NCI-H510A (cell line): Measurements from ENCODE around the gene KIAA0586.
"Not testable (repeated sequence)": the region's sequence is repeated elsewhere in the genome, so short reads cannot be mapped to it uniquely, and the experiment has no call there.

Source experiments
- DNase-seq: peaks from one replicate; lab custom pipeline; 2025; lab: John Stamatoyannopoulos, UW

Gene KIAA0586

DNA sequence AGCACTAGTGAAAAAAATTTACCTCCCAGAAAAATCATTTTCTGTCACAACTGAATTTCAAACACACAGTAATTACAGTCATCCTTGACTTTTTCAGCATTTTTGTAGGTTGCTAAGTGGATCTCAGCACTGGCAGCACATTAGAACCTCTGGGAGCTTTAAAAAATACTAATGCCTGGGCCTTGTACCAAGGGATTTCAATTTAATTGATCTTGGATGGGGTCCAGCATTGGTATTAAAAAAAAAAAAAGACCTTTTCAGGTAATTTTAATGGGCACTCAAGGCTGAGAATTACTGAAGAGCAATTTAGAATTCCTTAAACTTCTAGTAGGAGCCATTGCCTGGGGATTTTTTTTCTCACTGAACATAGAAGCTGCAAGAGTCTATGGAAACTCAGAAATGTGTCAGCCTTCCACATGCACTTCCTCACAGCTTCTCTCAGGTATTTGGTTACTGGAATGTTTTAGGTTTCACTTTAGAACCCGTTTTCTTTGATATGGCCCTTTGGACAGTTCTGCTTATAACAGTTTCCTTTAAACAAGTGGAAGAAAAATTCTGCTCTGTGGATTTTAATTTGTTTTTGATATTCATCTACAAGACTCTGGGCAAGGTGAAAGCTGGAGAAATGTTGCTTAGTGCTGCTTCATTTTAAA, 121.7 kb downstream of the KIAA0586 start:
- no peak for DNase-seq

DNA sequence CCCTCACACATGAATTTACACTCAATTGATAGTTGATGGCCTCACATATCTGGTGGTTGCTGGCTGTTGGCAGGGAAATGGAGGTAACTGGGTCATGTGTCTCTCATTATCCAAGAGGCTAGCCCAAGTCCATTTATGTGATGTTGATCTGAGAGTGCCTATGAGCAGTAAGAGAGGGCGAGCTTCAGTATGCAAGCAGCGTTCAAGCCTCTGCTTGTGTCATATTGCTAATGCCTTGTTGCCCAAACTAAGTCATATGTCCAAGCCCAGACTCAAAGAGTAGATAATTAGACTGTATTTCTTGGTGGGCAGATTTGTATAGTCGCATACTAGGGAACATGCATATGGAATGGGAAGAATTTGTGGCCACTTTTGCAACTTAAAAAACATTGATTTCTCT, 126.4 kb downstream of the KIAA0586 start:
- DNase-seq, result no peak

DNA sequence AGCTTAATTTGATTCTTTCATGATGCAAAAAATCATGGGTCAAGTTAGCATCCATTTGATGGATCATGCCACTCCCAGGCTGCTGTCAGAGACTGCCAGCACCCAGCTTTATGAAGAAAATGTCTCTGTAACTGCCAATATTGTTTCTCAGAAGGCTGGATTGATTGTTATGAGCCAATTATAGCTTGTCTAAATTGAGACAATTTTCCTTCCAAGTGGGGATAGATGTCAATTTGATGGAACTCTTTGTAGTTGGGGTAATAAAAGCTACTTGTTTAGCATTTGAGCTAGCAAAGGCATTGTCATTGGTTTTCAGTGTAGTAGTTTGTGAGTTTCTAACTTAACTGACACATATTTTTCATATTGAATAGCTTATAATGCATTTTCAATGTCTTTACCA, 128.1 kb downstream of the KIAA0586 start:
- no peak for DNase-seq

DNA sequence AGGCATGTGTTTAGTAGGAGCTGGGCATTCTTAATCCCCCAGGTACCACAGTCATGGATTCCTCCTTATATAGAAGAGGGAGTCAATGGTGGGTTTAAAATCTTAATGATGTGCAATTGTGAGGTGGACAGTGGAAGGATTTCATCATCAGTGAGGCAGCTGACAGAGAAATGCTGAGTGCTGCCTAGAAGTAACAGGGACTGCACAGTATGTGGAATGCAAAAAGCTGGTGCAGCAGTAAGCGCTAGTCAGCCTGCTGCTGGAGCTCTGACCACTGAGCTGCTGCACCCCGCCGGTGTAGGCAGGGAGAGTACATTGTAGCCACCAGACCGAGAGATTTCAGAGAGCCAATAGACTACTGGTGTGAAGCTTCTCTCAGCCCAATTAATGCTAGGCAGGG, 129.7 kb downstream of the KIAA0586 start:
- no peak for DNase-seq

DNA sequence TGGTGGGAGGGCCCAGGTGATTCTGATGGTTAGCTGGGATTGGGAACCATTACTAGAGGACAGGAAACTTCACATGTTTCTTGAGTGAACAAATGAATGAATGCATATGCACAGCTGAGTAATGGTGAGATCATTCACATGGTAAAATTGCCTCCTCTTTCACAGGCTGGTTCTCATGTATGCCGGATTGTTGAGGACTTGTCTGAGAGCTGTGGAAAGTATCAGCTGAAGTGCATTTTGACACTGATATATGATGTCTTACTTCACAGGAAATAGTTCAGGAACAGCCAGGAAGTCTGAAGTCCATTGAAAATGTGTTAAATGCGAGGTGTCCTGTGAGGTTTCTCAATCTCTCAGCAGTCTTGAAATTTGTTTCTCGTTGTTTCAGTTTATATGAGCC, 132.7 kb downstream of the KIAA0586 start:
- no peak for DNase-seq

DNA sequence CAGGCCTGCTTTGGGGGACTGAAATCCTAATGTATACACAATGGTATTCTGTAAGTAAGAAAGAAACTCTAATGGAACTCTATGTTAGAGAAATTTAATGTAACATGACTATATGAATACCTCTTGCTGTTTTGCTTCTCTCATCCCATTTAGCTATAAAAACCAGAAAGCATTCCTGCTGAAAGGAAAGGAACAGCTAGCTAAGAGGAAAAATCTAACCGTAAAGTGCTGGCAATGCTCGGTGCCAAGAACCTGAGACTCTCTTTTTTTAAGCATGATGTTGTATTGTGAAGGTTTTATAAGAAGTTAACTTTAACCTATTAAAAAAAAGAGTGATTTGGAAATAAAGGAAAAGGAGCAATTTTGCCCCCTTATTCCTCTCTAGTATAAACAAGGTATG, 134.6 kb downstream of the KIAA0586 start:
- no peak for DNase-seq

DNA sequence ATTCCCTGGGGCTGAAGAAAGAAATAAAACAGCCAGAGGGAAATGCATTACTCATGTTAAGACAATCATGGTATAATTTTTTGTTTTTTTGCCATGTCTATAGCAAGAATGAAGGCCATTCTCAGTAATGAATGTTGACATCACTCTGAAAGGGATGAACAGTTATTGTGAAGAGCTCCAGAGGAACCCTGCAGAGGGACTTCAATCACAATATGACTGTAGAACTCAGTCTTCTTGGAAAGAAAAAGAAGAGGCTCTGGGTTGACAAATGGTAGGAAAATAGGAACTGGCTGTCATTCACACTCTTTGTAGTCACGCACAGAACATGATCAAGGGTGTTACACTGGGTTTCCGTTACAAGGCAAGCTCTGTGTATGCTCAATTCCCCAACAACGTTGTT, 136.5 kb downstream of the KIAA0586 start:
- DNase-seq, result no peak

DNA sequence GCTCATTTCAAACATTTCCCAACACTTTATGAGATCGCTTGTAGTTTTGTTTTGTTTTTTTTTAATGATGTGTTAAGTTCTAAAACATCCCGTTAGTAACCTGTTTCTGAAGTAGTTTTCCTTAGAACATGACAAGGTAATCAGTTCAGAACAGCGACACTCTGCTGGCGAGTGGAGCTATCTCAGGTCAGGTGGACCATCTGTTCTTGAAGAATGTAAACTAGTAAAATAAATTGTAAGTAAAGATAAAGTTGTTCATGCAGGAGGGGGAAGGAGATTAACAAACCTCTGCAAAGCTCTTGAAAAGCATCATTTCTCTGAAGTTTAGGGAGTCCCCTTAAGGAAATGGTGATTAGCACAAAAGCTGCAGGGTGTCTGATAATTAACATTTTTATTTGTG, 138.3 kb downstream of the KIAA0586 start:
- DNase-seq, result no peak

DNA sequence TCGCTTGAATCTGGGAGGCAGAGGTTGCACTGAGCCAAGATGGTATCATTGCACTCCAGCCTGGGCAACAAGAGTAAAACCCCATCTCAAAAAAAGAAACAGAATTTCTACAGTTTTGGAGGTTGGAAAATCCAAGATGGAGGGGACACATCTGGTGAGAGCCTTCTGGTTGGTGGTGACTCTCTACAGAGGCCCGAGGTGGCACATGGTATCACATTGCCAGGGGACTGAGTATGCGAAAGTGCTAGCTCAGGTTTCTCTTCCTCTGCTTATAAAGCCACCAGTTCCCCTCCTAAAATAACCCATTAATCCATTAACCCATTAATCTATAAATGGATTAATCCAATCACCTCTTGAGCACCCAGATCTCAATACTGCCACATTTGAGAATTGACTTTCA, 139.5 kb downstream of the KIAA0586 start:
- DNase-seq, result no peak

DNA sequence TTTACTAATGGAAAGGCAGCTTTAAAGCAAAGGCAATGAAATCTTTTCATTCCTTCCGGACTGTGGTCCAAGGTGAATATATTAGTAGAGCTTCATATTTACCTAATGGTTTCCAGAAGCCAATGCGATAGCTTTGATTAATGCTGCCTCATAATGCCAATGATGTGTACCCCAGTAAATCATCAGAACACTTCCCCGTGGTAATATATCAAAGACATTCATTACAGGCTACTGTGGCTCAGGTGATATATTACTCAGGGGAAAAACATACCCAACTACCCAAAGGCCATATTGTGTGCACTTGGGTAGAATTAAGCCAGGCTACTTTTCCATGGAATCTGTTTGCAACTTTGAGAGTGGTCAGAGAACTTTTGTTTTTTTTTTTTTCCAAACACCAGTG, 140.8 kb downstream of the KIAA0586 start:
- no peak for DNase-seq

DNA sequence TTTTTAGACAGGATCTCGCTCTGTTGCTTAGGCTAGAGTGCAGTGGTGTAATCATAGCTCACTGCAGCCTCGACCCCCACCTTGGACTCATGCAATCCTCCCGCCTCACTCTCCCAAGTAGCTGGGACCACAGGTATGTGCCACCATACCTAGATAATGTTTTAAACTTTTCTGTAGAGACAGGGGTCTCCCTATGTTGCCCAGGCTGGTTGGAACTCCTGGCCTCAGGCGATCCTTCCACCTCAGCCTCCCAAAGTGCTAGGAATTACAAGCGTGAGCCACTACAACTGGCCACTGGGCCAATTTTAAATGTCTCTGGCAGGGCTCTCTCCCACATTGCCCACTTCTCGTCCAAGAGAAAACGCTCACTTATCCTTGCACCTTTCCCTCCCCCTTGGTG, 143.7 kb downstream of the KIAA0586 start:
- no peak for DNase-seq

DNA sequence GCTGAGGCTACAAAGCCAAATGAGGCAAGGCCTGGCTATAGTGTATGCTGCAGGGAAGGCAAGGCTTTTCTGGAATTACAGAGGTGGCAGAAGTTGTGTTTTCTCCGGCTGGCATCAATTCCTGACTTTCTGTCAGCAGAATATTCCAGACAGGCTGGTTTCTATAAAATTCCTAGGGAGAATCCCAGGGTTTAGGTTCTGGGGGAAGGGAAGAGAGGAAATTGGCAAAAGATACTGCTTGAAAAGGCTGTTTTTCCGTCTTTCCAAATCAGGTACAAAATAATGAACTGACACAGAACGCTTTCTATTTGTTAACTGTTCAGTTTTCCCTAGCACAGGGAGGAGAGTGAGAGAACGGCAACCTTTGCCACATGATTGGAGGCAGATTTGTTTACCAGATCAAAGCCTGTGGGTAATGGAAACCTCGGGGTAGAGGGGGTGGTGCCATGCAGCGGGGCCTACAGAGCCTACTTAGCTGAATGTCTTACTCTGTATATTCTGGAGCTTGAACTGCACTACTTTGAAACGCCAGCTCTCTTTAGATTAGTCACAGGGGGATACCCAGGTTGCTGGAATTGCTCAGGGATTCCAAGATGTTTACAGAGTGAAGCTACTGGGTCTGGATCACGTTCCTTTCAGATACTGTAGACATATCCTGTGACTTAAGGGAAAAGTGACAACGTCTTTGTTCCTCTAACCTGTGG, 144.4 kb downstream of the KIAA0586 start:
- DNase-seq, result no peak

DNA sequence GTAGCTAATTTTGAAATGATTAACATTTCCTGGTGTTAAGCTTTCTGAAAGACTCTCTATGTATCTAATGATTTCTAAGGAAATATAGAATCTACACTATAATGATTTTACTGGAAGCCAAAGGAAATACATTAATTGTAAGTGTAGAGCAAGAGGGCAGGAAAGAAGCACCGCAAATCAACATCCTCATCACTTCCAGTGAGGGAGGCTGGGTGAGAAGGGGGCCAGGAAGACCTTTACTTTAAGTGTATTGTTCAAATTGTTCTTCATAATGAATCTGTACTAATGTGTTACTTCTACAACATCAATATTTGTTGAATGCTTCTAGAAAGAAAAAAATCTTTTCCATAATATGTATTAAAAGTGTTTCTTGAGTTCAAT, 144.9 kb downstream of the KIAA0586 start:
- no peak for DNase-seq

DNA sequence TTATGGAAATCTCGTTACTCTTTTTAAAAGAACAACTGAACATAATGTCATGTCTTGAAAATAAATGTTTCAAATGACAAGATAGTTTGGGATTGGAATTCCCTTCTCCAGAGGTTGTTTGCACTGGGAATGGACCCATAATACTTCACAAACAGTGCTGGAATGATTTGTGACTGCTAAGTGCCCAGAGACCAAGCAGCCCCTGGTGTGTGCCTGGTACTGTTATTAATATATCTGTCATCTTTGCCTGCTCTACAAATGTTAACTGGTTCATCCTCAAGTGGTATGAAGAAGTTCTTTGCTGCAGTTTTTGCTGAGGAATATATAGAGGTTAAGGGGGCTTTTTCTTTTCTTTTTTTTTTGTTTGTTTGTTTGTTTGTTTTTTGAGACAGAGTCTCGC, 145.3 kb downstream of the KIAA0586 start:
- DNase-seq, result no peak

DNA sequence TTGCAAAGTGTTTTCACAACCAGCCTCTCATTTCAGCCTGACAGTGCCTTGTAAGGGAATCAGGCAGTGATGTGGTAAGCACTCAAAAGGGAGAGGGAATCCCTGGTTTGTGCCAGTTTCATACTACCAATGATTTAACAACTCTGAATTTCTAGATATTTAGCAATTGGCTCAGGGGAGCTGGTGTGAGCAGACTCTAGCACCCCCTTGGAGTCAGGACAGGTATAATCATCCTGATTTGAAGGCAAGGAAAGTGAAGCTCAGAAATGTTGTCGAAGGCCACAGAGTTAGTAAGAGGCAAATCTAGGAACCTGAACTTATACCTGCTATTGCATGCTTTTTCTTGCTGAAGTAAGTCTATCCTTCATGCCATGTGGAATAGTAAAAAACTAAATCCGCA, 147.1 kb downstream of the KIAA0586 start:
- DNase-seq, result no peak

DNA sequence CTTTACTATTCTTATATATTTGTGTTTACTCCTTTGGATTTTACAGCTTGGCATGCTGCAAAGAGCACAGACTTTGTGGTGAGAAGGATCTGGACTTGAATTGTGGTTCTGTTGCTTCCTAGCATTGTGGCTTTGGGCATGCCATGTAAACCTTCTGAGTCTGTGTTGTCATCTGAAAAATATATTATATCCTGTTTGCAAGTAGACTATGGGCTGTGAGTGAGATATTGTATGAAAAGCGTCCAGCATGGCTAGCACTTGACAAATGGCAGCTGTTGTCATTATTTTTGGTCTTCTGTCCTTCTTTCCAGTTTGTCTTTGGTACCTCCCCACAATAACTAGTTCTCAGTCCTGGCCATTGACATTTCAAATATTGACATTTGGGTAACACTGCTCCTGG, 148.4 kb downstream of the KIAA0586 start:
- DNase-seq, result no peak

DNA sequence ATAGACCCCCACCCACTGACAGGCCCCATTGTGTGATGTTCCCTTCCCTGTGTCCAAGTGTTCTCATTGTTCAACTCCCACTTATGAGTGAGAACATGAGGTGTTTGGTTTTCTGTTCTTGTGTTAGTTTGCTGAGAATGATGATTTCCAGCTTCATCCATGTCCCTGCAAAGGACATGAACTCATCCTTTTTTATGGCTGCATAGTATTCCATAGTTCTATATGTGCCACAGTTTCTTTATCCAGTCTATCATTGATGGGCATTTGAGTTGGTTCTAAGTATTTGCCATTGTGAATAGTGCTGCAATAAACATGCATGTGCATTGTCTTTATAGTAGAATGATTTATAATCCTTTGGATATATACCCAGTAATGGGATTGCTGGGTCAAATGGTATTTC, 152.5 kb downstream of the KIAA0586 start:
- not testable (repeated sequence) for DNase-seq

DNA sequence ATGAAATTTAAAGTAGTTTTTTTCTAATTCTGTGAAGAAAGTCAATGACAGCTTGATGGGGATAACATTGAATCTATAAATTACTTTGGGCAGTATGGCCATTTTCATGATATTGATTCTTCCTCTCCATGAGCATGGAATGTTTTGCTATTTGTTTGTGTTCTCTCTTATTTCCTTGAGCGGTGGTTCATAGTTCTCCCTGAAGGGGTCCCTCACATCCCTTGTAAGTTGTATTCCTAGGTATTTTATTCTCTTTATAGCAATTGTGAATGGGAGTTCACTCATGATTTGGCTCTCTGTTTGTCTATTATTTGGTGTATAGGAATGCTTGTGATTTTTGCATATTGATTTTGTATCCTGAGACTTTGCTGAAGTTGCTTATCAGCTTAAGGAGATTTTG, 153.9 kb downstream of the KIAA0586 start:
- not testable (repeated sequence) for DNase-seq

DNA sequence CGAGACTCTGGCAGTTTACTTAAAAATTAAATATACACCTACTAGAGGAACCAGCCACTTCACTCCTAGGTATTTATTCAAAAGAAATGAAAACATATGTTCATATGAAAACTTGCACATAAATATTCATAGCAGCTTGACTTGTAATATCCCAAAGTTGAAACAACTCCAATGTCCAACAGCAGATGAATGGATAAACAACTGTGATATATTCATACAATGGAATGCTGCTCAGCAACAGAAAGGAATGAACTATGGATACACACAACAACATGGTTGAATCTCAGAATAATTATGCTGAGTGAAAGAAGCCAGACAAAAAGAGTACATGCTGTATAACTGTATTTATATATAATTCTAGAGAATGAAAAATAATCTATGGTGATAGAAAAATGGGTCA, 156.9 kb downstream of the KIAA0586 start:
- DNase-seq, result no peak

DNA sequence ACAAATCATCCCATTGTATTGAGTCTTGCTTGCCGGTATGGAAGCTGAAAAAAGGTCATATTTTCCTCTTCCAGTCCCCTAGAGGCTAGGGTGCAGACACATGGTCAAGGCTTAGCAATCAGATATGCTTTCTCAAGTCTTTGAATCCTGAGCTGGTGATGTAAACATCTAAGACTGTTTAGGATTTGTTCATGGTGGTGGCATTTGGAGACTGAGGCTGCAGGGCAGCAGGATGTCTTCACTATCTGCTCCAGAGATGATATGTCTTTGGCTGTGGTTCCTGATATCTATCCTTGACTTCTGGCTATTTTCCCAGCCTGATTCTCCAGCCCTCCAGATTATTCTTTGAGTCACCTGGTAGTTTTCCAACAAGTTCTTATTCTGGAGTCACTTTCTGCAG, 159.8 kb downstream of the KIAA0586 start:
- DNase-seq, result no peak

DNA sequence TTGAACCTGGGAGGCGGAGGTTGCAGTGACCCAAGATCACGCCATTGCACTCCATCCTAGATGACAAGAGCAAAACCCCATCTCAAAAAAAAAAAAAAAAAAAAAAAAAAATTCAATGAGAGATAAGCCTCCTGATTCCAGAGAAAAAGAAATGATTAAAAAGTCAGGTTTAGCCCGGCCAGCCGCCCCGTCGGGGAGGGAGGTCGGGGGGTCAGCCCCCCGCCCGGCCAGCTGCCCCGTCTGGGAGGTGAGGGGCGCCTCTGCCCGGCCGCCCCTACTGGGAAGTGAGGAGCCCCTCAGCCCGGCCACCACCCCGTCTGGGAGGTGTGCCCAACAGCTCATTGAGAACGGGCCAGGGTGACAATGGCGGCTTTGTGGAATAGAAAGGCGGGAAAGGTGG, 160.8 kb downstream of the KIAA0586 start:
- DNase-seq, result not testable (repeated sequence)

DNA sequence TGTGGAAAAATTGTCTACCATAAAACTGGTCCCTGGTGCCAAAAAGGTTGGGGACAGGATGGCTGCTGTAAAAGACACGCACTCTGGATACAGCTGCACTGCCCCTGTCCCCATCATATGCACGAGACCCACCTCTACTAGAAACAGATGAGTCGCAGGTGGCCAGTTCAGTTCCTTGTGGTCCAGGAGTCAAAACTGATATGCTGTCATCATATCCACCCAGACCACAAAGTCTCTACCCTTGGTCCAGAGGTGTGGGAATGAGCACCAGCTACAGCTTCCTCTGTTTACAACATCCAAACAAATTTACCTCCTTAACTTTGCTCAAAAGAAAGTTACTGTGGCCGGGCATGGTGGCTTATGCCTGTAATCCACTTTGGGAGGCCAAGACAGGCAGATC, 166.5 kb downstream of the KIAA0586 start:
- no peak for DNase-seq

DNA sequence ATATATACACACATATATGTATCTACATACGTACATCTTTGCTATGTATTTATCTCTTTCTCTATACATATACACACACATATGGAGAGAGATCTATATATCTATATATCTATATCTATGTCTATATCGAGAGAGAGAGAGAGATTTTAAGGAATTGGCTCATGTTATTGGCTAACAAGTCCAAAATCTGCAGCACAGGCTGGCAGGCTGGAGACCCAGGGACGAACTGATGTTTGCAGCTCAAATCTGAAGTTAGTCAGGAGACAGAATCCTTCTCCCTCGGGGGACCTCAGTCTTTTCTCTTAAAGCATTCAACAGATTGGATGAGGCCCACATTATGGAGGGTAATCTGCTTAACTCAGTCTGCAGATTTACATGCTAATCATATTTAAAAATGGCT, 169.5 kb downstream of the KIAA0586 start:
- no peak for DNase-seq
